OCI-LY3 (cell line): ENCODE data around the gene MYO5B.

Experiments used
- H2AFZ ChIP-seq: fragments of 200-600, 300-600 bp; shearing (Covaris generic); 2 replicates; pipeline ENCODE4 v1.6.0; 2014; ENCODE audit warnings: antibody characterized with exemption, low read depth, low read length
- H3K27ac ChIP-seq: fragments of 200-600, 300-600 bp; sonication (generic); 2 replicates; pipeline ENCODE4 v1.5.1; 2014; ENCODE audit warnings: mild to moderate bottlenecking, low read length, moderate library complexity, mixed read lengths
- H3K27me3 ChIP-seq: fragments of 200-600, 300-600 bp; sonication (generic); 2 replicates; pipeline ENCODE4 v1.6.1; 2014; ENCODE audit warnings: low read depth, low read length, mixed read lengths
- H3K36me3 ChIP-seq: fragments of 200-600, 300-600 bp; sonication (generic); replicated peaks from 2 replicates; pipeline ENCODE3; 2014; ENCODE audit warnings: low read depth, low read length, mixed read lengths
- H3K4me1 ChIP-seq: fragments of 300-600, 200-600 bp; sonication (generic); 2 replicates; pipeline ENCODE4 v1.6.1; 2014; ENCODE audit warnings: low read length, mixed read lengths
- H3K4me2 ChIP-seq: fragments of 200-600, 300-600 bp; sonication (generic); 2 replicates; pipeline ENCODE4 v1.6.1; 2014; ENCODE audit warnings: low read length, mixed read lengths
- H3K4me3 ChIP-seq: fragments of 300-600, 200-600 bp; sonication (generic); 2 replicates; pipeline ENCODE4 v1.5.1; 2014; ENCODE audit warnings: antibody characterized with exemption, mild to moderate bottlenecking, low read length, moderate library complexity
- H3K79me2 ChIP-seq: fragments of 300-600, 200-600 bp; shearing (Covaris generic); 2 replicates; pipeline ENCODE4 v1.6.1; 2014; ENCODE audit warnings: mild to moderate bottlenecking, low read length, mixed read lengths
- H3K9ac ChIP-seq: fragments of 300-600, 200-600 bp; shearing (Covaris generic); 2 replicates; pipeline ENCODE4 v1.6.0; 2014; ENCODE audit warnings: mild to moderate bottlenecking, low read length, moderate library complexity
- H3K9me3 ChIP-seq: fragments of 200-600, 300-600 bp; shearing (Covaris generic); 2 replicates; pipeline ENCODE4 v1.6.1; 2014; ENCODE audit warnings: low read length, mixed read lengths; ENCODE audit not compliant: insufficient read depth
- H4K20me1 ChIP-seq: fragments of 200-600, 300-600 bp; sonication (generic); 2 replicates; pipeline ENCODE4 v1.6.1; 2016; ENCODE audit warnings: low read length, mixed read lengths; ENCODE audit not compliant: insufficient read depth
- CTCF ChIP-seq: fragments of 200-600, 300-600 bp; sonication (generic); IDR thresholded peaks from 2 replicates; pipeline ENCODE4 v1.5.1; 2014; ENCODE audit warnings: antibody characterized with exemption, low read length, low read depth
- EZH2phosphoT487 ChIP-seq: fragments of 200-600 bp; shearing (Covaris generic); IDR thresholded peaks from 2 replicates; pipeline ENCODE4 v1.6.1; 2018; ENCODE audit warnings: antibody characterized with exemption, mixed run types, low read depth

MYO5B gene

DNA sequence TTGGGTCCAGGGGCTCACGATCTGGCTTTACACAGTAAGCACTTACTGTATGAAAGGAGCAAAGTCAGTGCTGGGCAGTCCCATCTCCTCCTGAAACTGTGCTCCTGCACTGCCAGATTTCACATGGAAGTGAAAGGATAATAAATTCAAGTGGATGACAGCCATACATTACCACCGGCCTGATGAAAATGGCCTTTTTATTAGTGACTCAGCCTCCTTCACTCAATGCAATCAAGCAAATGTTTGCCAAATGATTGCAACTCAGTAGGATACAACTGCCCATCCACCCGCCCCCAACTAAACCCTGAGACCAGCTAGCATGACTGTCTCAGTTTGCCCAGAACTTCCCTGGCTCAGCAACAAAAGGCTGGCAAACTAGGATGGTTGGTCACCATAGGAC, 77.1 kb downstream of the MYO5B start:
- H3K79me2 ChIP-seq = no peaks in the 10 kb centered on the region
- H3K4me3 ChIP-seq = no peak overlapping the region
- H3K36me3 ChIP-seq = no peaks in the 10 kb centered on the region
- no peak overlapping the region for H2AFZ ChIP-seq
- H3K9me3 ChIP-seq = no peaks in the 10 kb centered on the region
- no peak for TF ChIP-seq EZH2phosphoT487
- TF ChIP-seq CTCF = no peak
- no peaks in the 10 kb centered on the region for H4K20me1 ChIP-seq
- peaks cover 22% of the 10 kb centered on the region for H3K27me3 ChIP-seq
- no peaks in the 10 kb centered on the region for H3K4me1 ChIP-seq
- no peak overlapping the region for H3K9ac ChIP-seq
- H3K4me2 ChIP-seq = no peak overlapping the region
- no peak overlapping the region for H3K27ac ChIP-seq

DNA sequence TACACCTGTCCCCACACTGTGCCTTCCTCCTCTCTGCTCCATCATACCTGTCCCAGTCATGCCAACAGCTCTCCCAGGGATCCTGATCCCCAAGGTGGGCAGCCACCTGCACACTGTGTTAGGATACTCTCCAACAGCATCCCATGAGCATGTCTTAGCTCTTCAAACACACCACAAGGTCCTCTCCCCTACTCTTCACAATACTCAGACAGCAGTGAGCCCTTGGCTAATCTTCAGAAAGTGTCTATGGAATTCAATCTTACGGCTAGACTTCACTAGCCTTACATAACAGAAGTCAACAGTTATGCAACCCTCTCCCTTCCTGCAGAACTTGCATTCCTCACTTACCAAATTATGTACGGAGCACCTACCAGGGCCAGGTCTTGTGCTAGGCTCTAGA, 79.9 kb downstream of the MYO5B start:
- Histone ChIP-seq H2AFZ (no peak overlapping the region), H4K20me1 (no peaks in the 10 kb centered on the region), H3K4me3 (no peak overlapping the region), H3K9me3 (no peaks in the 10 kb centered on the region), H3K27me3 (peaks cover 38% of the 10 kb centered on the region), H3K36me3 (no peaks in the 10 kb centered on the region), H3K79me2 (no peaks in the 10 kb centered on the region), H3K27ac (no peak overlapping the region), H3K4me1 (no peaks in the 10 kb centered on the region), H3K4me2 (no peak overlapping the region), H3K9ac (no peak overlapping the region)
- TF ChIP-seq CTCF = no peak
- TF ChIP-seq EZH2phosphoT487 = no peak

DNA sequence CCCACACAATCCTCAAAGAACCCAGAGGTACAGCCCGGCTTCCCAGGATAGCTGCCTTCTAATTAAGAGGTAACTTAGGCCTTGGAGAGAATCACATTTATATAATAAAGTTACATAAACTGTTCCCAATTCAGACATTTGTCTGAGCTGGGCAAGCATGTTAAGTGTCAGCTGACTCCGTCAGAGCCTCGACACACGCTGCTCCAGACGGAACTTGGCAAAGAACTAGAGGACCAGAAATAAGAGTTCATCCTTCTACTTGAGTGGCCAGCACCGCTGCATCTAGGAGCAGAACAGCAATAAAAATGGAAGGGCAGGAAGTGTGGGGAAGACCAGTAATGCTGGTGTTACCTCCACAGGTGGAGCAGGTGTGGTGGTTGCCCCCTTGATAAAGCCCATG, 80.5 kb downstream of the MYO5B start:
- Histone ChIP-seq H3K36me3 (no peaks in the 10 kb centered on the region), H3K9me3 (no peaks in the 10 kb centered on the region), H3K9ac (no peak overlapping the region), H3K27ac (no peak overlapping the region), H2AFZ (no peak overlapping the region), H3K4me1 (no peaks in the 10 kb centered on the region), H3K4me3 (no peak overlapping the region), H3K79me2 (no peaks in the 10 kb centered on the region), H4K20me1 (no peaks in the 10 kb centered on the region), H3K27me3 (peaks cover 38% of the 10 kb centered on the region), H3K4me2 (no peak overlapping the region)
- TF ChIP-seq CTCF = no peak
- no peak for TF ChIP-seq EZH2phosphoT487

DNA sequence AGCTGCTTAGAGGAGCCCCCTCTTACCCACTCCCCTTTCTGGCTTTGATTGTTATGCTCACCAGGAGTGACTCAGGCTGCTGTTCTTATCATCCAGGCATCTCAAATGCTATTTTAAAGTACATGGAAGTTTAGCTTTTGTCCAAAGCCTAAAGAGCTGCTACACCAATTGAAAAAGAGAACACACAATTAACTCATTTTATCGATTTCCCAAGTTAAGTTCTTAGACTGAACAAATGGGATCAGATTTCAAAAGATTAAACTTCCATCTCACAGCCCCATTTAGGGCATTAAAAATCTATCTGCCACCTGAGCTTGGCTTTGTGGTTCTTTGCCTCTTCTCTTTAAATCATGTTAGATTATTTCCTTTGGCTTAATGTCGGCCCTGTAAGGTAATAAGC, 81.2 kb downstream of the MYO5B start:
- Histone ChIP-seq H3K27me3 (peaks cover 38% of the 10 kb centered on the region), H3K4me2 (no peak overlapping the region)
- no peak for TF ChIP-seq CTCF
- TF ChIP-seq EZH2phosphoT487 = no peak

More for the DNA sequence above, 81.2 kb downstream of the MYO5B start:
- Histone ChIP-seq H4K20me1 (no peaks in the 10 kb centered on the region), H3K9me3 (no peaks in the 10 kb centered on the region), H3K36me3 (no peaks in the 10 kb centered on the region), H3K4me1 (no peaks in the 10 kb centered on the region), H3K79me2 (no peaks in the 10 kb centered on the region), H3K4me3 (no peak overlapping the region), H3K27ac (no peak overlapping the region), H3K9ac (no peak overlapping the region), H2AFZ (no peak overlapping the region)
